Middle frontal gyrus (tissue), 1 donor: ENCODE data around the gene RAP1GDS1.
A peak's percentile ranks its signal among the peaks of the same experiment; 100 is the strongest.
"Not testable (repeated sequence)": the region's sequence is repeated elsewhere in the genome, so short reads cannot be mapped to it uniquely, and the experiment has no call there.

Experiments
- DNase-seq: peaks from one replicate; pipeline ENCODE4 v3.0.0-alpha.2; 2015; ENCODE audit warnings: low spot score; ENCODE audit errors: extremely low spot score

RAP1GDS1 gene

DNA sequence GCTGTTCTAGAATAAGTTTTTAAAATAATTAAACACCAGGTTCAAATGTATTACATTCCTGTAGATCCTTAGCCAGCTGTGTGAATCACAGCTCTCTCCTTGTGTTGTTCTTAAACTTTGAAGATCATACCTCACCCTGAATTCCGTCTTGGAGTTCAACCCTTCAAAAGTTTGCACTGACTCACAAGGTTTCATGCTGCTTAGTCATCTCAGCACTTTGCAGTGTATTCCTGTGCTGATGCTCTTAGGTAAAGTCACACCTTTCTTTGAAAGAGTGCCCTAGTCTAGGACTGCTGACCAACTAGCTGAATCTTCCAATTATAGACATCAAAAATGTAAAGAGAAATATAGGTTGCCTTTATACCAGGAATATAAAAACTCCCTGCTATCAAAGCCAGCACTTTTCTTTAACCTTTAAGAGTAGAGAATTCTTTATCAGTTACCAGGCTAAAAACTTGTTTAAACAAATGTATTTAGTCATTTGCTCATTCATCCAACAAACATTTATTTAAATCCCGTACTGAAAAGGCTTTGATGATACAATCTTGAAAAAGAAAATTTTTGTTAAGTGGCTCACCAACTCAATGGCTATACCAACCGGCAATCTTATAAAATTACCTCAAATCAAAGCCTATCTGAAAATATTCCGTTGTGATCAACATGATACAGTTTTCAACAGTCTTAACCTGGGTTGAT lies 169.7 kb downstream of the RAP1GDS1 start:
- DNase-seq = no peak

DNA sequence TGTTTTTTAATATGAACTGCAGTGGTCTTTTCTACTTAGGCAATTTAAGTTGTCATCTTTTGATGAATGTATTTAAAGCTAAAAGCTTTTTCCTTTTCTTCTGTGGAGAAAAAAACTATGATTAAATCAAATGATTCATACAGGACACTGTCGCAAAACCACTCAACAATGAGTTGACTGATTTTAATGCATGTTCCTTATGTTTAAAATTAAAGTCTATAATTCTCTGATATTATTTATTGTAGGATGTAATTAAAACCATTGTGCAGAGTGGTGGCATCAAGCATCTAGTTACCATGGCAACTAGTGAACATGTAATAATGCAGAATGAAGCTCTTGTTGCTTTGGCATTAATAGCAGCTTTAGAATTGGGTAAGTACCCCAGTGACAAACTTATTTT lies 172.5 kb downstream of the RAP1GDS1 start:
- DNase-seq = no peak

GRCh38 chr4:98434816-98435215 lies 173.6 kb downstream of the RAP1GDS1 start:
- DNase-seq = no peak

DNA sequence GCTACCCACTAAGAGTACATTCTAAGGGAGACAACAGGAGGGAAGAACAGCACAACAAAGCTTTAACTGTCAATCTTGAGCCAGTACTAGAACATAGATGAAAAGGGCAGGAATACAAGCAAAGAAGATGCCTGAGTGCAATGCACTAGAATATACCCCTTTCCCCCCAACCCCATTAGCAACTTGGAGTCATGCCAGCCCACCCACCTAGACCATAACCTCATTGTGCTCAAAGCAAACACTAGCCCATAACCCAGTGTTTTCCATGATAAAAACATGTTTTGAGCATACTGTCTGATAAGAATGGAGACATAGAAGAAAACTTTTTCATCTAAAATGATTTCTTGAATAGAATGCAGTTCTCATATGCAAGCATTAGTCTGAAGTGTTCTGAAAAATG lies 183.2 kb downstream of the RAP1GDS1 start:
- no peak for DNase-seq

GRCh38 chr4:98446499-98447375 lies 185.6 kb downstream of the RAP1GDS1 start:
- DNase-seq = no peak

DNA sequence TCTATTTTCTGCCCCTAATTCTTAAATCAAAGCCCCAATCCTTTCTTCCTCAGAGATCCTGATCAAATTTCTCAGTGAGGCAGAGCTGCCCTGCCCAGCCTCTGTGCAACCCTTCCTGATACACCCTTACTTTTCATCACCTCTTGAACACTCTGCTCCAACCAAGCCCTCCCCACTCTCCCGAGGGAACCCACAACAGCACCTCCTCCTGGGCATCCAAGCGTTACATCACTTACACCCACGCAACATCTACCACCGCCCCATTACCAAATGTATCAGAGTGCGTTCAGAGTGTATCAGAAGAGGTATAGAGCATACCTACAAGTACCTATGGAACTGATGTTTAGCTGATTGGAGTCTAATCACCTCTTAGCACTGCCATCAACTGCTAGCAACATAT lies 186.5 kb downstream of the RAP1GDS1 start:
- no peak for DNase-seq

- no peak for DNase-seq
Measured at GRCh38 chr4:98448908-98449307, 187.7 kb downstream of the RAP1GDS1 start.

- no peak for DNase-seq
Measured at GRCh38 chr4:98452091-98452490, 190.9 kb downstream of the RAP1GDS1 start.

DNA sequence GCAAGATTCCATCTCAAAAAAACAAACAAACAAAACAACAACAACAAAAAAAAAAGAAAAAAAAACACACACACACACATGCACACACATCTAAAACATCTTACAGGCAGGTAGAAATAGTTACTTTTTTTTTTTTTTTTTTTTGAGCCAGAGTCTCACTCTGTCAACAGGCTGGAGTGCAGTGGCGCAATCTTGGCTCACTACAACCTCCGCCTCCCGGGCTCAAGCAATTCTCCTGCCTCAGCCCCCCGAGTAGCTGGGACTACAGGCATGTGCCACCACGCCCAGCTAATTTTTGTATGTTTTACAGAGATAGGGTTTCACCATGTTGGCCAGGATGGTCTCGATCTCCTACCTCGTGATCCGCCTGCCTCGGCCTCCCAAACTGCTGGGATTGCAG lies 196.2 kb downstream of the RAP1GDS1 start:
- not testable (repeated sequence) for DNase-seq

DNA sequence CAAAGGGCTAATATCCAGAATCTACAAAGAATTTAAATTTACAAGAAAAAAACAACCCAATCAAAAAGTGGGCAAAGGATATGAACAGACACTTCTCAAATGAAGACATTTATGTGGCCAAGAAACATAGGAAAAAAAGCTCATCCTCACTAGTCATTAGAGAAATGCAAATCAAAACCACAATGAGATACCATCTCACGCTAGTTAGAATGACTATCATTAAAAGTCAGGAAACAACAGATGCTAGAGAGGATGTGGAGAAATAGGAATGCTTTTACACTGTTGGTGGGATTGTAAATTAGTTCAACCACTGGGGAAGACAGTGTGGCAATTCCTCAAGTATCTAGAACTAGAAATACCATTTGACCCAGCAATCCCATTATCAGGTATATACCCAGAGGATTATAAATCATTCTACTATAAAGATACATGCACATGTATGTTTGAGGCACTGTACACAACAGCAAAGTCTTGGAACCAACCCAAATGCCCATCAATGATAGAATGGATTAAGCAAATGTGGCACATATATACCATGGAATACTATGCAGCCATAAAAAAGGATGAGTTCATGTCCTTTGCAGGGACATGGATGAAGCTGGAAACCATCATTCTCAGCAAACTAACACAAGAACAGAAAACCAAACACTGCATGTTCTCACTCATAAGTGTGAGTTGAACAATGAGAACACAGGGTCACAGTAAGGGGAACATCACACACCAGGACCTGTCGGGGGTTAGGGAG lies 200.1 kb downstream of the RAP1GDS1 start:
- DNase-seq = not testable (repeated sequence)

GRCh38 chr4:98462487-98462886 lies 201.3 kb downstream of the RAP1GDS1 start:
- DNase-seq = no peak

- DNase-seq = no peak
Measured at GRCh38 chr4:98466868-98467599, 205.8 kb downstream of the RAP1GDS1 start.

- peak; percentile 69 for DNase-seq
Measured at GRCh38 chr4:98467627-98468072, 206.5 kb downstream of the RAP1GDS1 start.

DNA sequence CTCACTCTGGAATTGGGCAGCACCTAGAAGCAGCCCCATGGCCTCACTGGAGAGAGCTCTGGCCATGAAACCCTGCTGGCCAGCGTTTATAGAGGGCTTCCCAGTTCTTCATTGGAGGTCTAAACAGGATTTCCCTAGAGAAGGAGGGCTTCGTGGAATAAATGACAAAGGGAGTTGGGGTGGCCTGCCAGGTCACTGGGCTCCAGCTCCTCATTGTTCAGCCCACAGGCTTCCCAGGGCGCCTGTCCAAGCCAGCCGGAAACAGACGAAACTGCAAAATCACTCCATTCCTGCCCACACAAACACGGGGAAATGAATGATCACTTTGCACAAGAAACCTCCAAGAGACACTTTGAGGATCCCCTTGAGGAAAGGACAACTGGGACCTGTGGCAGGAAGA lies 207.5 kb downstream of the RAP1GDS1 start:
- no peak for DNase-seq

- DNase-seq = no peak
Measured at GRCh38 chr4:98469771-98470170, 208.6 kb downstream of the RAP1GDS1 start.

- DNase-seq = no peak
Measured at GRCh38 chr4:98470366-98470765, 209.2 kb downstream of the RAP1GDS1 start.

DNA sequence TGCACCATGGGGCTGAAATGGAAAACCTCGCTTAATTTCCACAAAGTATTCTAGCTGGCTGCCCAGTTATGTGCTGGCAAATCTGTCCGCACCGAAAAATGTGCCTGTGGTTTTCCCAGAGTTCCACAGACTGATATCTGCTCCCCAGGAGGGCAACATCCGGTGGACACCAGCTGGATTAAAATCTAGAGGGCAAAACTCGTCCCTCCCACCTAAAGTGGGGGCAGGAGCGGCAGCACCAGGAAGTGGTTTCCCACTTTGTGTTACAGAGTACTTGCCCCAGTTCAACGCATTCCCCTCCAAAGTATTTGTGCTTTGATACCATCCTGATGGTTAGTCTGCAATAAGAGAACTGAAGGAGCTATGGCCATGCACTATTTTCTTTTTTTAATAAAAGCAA lies 209.6 kb downstream of the RAP1GDS1 start:
- no peak for DNase-seq

- DNase-seq = no peak
Measured at GRCh38 chr4:98473046-98473445, 211.9 kb downstream of the RAP1GDS1 start.

DNA sequence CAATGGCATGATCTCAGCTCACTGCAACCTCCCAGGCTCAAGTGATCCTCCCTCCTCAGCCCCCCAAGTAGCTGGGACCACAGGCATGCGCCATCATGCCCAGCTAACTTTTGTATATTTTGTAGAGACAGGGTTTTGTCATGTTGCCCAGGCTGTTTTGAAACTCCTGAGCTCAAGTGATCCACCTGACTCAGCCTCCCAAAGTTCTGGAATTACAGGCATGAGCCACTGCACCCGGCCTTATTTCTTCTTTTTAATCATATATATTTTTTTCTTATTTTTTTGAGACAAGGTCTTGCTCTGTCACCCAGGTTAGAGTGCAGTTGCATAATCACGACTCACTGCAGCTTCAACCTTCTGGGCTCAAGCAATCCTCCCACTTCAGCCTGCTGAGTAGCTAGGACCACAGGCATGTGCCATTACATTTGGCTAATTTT lies 213.2 kb downstream of the RAP1GDS1 start:
- no peak for DNase-seq

GRCh38 chr4:98476891-98477290 lies 215.7 kb downstream of the RAP1GDS1 start:
- no peak for DNase-seq

GRCh38 chr4:98479590-98479989 lies 218.4 kb downstream of the RAP1GDS1 start:
- not testable (repeated sequence) for DNase-seq
